Measurements from ENCODE around the gene BLOC1S4. TPM values are rescaled to one million over a fixed set of nuclear protein-coding genes. Genes with fewer than 3 reads are reported as not detected.

The BLOC1S4 gene
- total RNA-seq, 4 donors from 2014 or later, result 8.5 to 26.6 (median 11.7) TPM

DNA sequence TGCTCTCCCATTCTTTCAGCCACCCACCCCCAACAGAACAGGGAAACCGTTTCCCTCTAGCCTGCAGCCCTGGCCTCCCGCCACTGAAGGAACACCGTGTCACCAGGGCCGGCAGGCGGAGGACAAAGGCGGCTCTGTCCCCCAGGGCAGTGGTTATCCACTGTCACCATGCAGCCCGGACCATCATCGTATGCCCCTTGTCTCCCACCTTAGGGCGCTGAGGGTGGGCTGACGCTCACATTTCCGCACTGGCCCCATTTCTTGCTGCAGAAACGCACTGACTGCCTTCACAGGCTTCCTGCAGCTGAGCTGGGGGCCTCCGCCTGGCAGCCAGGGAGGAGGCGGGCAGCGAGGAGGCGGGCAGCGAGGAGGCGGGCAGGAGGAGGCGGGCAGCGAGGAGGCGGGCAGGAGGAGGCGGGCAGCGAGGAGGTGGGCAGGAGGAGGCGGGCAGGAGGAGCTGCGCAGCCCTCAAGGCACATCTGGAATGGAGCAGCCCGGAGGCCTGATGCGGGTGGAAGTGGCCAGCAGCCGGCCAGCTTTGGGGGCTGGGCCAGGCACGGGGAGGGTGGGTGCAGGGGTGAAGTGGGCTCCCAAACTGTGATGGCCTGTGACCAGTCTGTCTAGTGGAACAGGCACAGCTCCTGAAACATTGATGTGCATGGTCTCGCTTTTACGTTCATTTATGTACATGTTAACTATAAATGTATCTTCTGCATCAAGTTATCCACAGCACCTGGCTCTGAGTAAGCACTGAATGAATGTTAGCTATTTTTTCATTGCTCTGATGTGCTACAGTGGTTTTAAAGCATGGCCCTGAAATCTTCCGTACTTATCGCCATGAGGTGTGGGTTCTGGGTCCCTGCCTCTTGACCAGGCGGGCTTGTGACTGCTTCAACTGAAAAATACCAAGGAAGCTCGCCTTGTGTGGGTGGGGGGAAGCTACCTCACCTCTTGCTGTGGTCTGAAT, 46.0 kb downstream of the BLOC1S4 start:
- no peaks in the 10 kb centered on the region for H3K27me3 ChIP-seq
- no peaks in the 10 kb centered on the region for H3K36me3 ChIP-seq
- TF ChIP-seq, protein P1, sequence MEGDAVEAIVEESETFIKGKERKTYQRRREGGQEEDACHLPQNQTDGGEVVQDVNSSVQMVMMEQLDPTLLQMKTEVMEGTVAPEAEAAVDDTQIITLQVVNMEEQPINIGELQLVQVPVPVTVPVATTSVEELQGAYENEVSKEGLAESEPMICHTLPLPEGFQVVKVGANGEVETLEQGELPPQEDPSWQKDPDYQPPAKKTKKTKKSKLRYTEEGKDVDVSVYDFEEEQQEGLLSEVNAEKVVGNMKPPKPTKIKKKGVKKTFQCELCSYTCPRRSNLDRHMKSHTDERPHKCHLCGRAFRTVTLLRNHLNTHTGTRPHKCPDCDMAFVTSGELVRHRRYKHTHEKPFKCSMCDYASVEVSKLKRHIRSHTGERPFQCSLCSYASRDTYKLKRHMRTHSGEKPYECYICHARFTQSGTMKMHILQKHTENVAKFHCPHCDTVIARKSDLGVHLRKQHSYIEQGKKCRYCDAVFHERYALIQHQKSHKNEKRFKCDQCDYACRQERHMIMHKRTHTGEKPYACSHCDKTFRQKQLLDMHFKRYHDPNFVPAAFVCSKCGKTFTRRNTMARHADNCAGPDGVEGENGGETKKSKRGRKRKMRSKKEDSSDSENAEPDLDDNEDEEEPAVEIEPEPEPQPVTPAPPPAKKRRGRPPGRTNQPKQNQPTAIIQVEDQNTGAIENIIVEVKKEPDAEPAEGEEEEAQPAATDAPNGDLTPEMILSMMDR (IDR thresholded peaks at IDR 0.05), result no peak
- no peak for TF ChIP-seq POLR2A (IDR thresholded peaks at IDR 0.05)
- no peak for DNase-seq
- intact Hi-C loops (cut with DNase I; ENCODE audit: low total_unique reads), result no loop called here
- H3K4me3 ChIP-seq, result no peak overlapping the region
- no peaks in the 10 kb centered on the region for H3K4me1 ChIP-seq
- H3K27ac ChIP-seq, result no peak overlapping the region
- no peaks in the 10 kb centered on the region for H3K9me3 ChIP-seq

DNA sequence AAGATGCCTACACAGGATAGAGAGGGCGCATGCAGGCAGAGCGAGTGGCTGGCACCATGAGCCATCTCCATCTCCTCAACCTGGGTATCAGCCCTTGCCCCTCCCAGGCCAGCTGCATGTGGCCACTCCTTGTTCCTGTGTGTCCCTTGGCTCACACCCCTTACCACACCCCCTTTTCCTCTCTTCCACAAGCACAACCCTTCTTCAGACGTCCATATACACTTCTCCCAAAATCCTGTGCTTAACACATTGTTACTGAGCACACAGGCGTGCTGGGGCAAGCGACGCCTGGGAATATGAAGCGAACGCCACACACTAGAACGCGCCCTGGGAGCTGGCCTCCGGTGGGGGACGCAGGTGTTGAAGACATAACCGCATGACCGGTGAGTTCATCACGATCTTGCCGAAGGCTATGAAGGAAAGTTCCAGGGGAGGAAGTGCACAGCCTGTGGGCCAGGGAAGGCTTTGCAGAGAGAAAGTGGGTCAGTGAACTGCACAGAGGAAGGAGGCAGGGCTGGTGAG, 47.4 kb downstream of the BLOC1S4 start:
- no peak overlapping the region for H3K27ac ChIP-seq
- H3K9me3 ChIP-seq, result no peaks in the 10 kb centered on the region
- no peaks in the 10 kb centered on the region for H3K36me3 ChIP-seq
- H3K4me1 ChIP-seq, result no peaks in the 10 kb centered on the region
- DNase-seq, result no peak
- H3K4me3 ChIP-seq, result no peak overlapping the region
- intact Hi-C loops (cut with DNase I; ENCODE audit: low total_unique reads), result no loop called here
- H3K27me3 ChIP-seq, result no peaks in the 10 kb centered on the region
- no peak for TF ChIP-seq POLR2A (IDR thresholded peaks at IDR 0.05)
- TF ChIP-seq, protein P1 (IDR thresholded peaks at IDR 0.05), result no peak

DNA sequence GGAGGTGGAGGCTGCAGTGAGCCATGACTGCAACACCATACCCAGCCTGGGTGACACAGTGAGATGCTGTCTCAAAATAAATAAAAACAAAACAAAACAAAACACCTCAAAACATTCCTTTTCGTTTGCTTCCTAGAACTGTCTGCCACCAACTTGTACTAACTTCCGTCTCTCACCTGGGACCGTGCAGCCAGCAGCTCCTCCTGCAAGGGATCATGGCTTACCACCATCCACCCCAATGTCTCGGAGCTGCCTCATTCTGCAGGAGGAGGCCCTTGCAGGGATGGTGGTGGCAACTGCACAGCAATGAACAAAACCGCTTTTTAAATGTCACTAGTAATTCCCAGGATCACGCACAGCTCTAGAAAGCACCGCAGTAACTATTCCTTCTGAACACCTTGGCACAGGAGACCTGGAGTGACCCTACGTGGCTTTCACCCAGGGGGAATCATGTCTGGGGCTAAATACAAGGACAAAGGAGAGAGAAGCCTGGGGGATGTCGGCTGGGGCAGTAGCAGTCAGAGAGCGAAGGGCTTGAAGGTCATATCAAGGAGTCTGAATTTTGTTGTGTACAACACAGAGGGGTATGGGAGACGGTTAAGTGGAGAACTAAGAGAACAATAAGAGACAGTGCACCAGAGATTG, 49.1 kb downstream of the BLOC1S4 start:
- H3K27me3 ChIP-seq, result no peaks in the 10 kb centered on the region
- DNase-seq, result no peak
- no peak overlapping the region for H3K27ac ChIP-seq
- no peak overlapping the region for H3K4me3 ChIP-seq
- no peaks in the 10 kb centered on the region for H3K9me3 ChIP-seq
- no peaks in the 10 kb centered on the region for H3K4me1 ChIP-seq
- H3K36me3 ChIP-seq, result no peaks in the 10 kb centered on the region
- intact Hi-C loops (cut with DNase I; ENCODE audit: low total_unique reads), result no loop called here
- TF ChIP-seq POLR2A (IDR thresholded peaks at IDR 0.05), result no peak
- TF ChIP-seq, protein P1 (IDR thresholded peaks at IDR 0.05), result no peak

DNA sequence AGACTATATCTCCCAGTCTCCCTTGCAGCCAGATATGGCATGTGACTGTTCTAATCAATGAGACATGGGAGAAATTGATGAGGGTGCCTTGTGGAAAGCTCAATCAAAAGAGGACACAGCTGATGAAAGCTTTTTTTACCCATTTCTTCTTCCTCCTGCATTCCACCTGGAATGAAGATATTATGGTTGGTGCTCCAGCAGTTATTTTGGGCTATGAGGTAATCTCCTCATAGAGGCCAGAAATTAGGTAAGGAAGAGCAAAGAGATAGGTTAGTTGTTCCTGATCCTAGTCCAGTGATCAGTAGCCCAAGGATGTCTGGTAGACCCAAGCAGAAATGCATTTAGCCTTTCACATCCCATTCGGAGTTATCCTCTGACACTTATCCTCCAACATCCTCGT, 49.7 kb downstream of the BLOC1S4 start:
- intact Hi-C loops (cut with DNase I; ENCODE audit: low total_unique reads), result no loop called here
- H3K4me3 ChIP-seq, result no peak overlapping the region
- no peaks in the 10 kb centered on the region for H3K36me3 ChIP-seq
- no peak for DNase-seq
- no peak for TF ChIP-seq POLR2A (IDR thresholded peaks at IDR 0.05)
- TF ChIP-seq, protein P1 (IDR thresholded peaks at IDR 0.05), result no peak
- no peaks in the 10 kb centered on the region for H3K9me3 ChIP-seq
- no peaks in the 10 kb centered on the region for H3K27me3 ChIP-seq
- H3K4me1 ChIP-seq, result no peaks in the 10 kb centered on the region
- no peak overlapping the region for H3K27ac ChIP-seq

Other genes starting within 250 kb of the BLOC1S4 start
- gene PPP2R2C, start 243.6 kb upstream of the BLOC1S4 start, total RNA-seq, result 10 to 100 TPM in 3 of 4 donors, 1 to 10 TPM in 1; 2.9 to 49.1 (median 27.3) TPM
- gene MAN2B2, start 141.0 kb upstream of the BLOC1S4 start, total RNA-seq, result 10 to 100 TPM; 14.8 to 30.8 (median 19.2) TPM
- 100 to 1,000 TPM in 3 of 4 donors, 10 to 100 TPM in 1; 29.2 to 263 (median 174) TPM for gene MRFAP1, start 75.5 kb upstream of the BLOC1S4 start, total RNA-seq
- gene S100P, start 22.3 kb upstream of the BLOC1S4 start, total RNA-seq, result 1 to 10 TPM in 1 of 4 donors, under 1 TPM in 1, not detected in 2; 0.26 to 1.3 TPM
- gene MRFAP1L1, start 6.3 kb upstream of the BLOC1S4 start, total RNA-seq, result 10 to 100 TPM; 56.9 to 99.9 (median 71.7) TPM
- gene KIAA0232, start 66.6 kb downstream of the BLOC1S4 start, total RNA-seq, result 10 to 100 TPM; 13.8 to 78.8 (median 43.4) TPM
- gene TBC1D14, start 193.7 kb downstream of the BLOC1S4 start, total RNA-seq, result 10 to 100 TPM; 16.9 to 61.2 (median 28.1) TPM

Data from uterus (tissue), 4 donors.